CD14-positive monocyte (primary cell): ENCODE results near the gene SLC24A4. TPM values are rescaled to one million over a fixed set of nuclear protein-coding genes. Genes with fewer than 3 reads are reported as not detected.

ENCODE experiments used
- DNase-seq, 3 donors: peaks; one replicate each; pipeline ENCODE4 v3.0.0-alpha.2; 2011 to 2022
- H2AFZ ChIP-seq: 2 replicates; pipeline ENCODE4 v1.6.0; 2012; ENCODE audit warnings: mild to moderate bottlenecking, low read depth, low read length, inconsistent platforms; ENCODE audit not compliant: insufficient read depth, poor library complexity, severe bottlenecking
- H3K27ac ChIP-seq, 2 donors: 1 replicate in 1 of 2; 2 replicates in 1 of 2; pipeline ENCODE4 v1.5.1; 2012 to 2013; ENCODE audit warnings: low read length in 2 of 2, control low read depth in 1 of 2, inconsistent platforms in 1 of 2, low read depth in 1 of 2, mild to moderate bottlenecking in 1 of 2
- H3K27me3 ChIP-seq, 2 donors: one replicate each; pipeline versions ENCODE4 v1.6.0 to v1.6.1; 2011 to 2013; ENCODE audit warnings: low read length in 2 of 2; ENCODE audit not compliant: control insufficient read depth in 2 of 2, insufficient read depth in 2 of 2
- H3K36me3 ChIP-seq, 2 donors: replicated peaks in 1 of 2; 1 replicate in 1 of 2; 2 replicates in 1 of 2; pipeline versions ENCODE4 v1.5.1 to v1.6.1; 2012 to 2013; ENCODE audit warnings: low read length in 2 of 2, control low read depth in 1 of 2, inconsistent platforms in 1 of 2, mild to moderate bottlenecking in 1 of 2; ENCODE audit not compliant: insufficient read depth in 2 of 2, control insufficient read depth in 1 of 2
- H3K4me1 ChIP-seq, 2 donors: 1 replicate in 1 of 2; 2 replicates in 1 of 2; pipeline versions ENCODE4 v1.5.1 to v1.6.1; 2012 to 2013; ENCODE audit warnings: low read length in 2 of 2, control low read depth in 1 of 2, inconsistent platforms in 1 of 2, mild to moderate bottlenecking in 1 of 2, moderate library complexity in 1 of 2; ENCODE audit not compliant: insufficient read depth in 2 of 2, control insufficient read depth in 1 of 2
- H3K4me2 ChIP-seq: replicated peaks from 2 replicates; pipeline ENCODE3; 2012; ENCODE audit warnings: low read length, moderate library complexity, mild to moderate bottlenecking; ENCODE audit not compliant: poor library complexity, severe bottlenecking; ENCODE audit errors: extremely low read depth
- H3K4me3 ChIP-seq, 3 experiments: fragments of 200-600 bp in 1 of 3; sonication (generic) in 1 of 3; replicated peaks in 1 of 3; 1 replicate in 2 of 3; 2 replicates in 1 of 3; pipeline ENCODE4 v1.5.1; 2011 to 2013; ENCODE audit warnings: low read length in 3 of 3, mild to moderate bottlenecking in 3 of 3, control low read depth in 2 of 3, low read depth in 2 of 3, inconsistent platforms in 1 of 3, moderate library complexity in 1 of 3
- H3K79me2 ChIP-seq: 2 replicates; pipeline ENCODE4 v1.6.0; 2012; ENCODE audit warnings: mild to moderate bottlenecking, control low read depth, inconsistent platforms, low read length, moderate library complexity; ENCODE audit not compliant: insufficient read depth
- H3K9ac ChIP-seq: 2 replicates; pipeline ENCODE4 v1.6.0; 2017; ENCODE audit warnings: low read length, mild to moderate bottlenecking; ENCODE audit not compliant: insufficient read depth, poor library complexity, severe bottlenecking
- H3K9me3 ChIP-seq, 2 donors: replicated peaks in 1 of 2; 1 replicate in 1 of 2; 2 replicates in 1 of 2; pipeline versions ENCODE4 v1.5.1 to v1.6.1; 2012 to 2013; ENCODE audit warnings: low read length in 2 of 2, control low read depth in 1 of 2; ENCODE audit not compliant: control insufficient read depth in 1 of 2, insufficient read depth in 1 of 2
- H4K20me1 ChIP-seq: 2 replicates; pipeline ENCODE4 v1.6.0; 2012; ENCODE audit warnings: mild to moderate bottlenecking, low read length, control low read depth, moderate library complexity; ENCODE audit not compliant: insufficient read depth
- H3K27ac Mint-ChIP-seq, 7 donors: one replicate each; pipeline ENCODE4 v1.8.0; 2020; ENCODE audit warnings: mild to moderate bottlenecking in 7 of 7, mixed read lengths in 7 of 7, moderate library complexity in 6 of 7, inconsistent platforms in 2 of 7
- H3K27me3 Mint-ChIP-seq, 3 donors: one replicate each; pipeline ENCODE4 v1.8.0; 2021 to 2022; ENCODE audit warnings: low read depth in 3 of 3, mild to moderate bottlenecking in 3 of 3, mixed read lengths in 3 of 3, moderate library complexity in 3 of 3, inconsistent platforms in 1 of 3
- H3K36me3 Mint-ChIP-seq, 2 donors: one replicate each; pipeline ENCODE4 v1.8.0; 2020; ENCODE audit warnings: mixed read lengths in 2 of 2, inconsistent platforms in 1 of 2, mild to moderate bottlenecking in 1 of 2
- H3K4me1 Mint-ChIP-seq: one replicate; pipeline ENCODE4 v1.8.0; 2020; ENCODE audit warnings: mild to moderate bottlenecking, mixed read lengths
- H3K4me3 Mint-ChIP-seq, 2 donors: one replicate each; pipeline ENCODE4 v1.8.0; 2020; ENCODE audit warnings: mild to moderate bottlenecking in 2 of 2, mixed read lengths in 2 of 2, moderate library complexity in 1 of 2
- H3K9me3 Mint-ChIP-seq, 7 donors: one replicate each; pipeline ENCODE4 v1.8.0; 2020 to 2022; ENCODE audit warnings: mixed read lengths in 7 of 7, mild to moderate bottlenecking in 6 of 7, moderate library complexity in 6 of 7, inconsistent platforms in 2 of 7
- WGBS: methylation state at CpG from one replicate; pipeline ENCODE4 v1.1.5; 2013; ENCODE audit warnings: missing lambda C conversion rate; ENCODE audit not compliant: insufficient coverage; 5-methylcytosine and 5-hydroxymethylcytosine counted together
- intact Hi-C, 2 donors: fragments of 100-400 bp; cut with micrococcal nuclease; formaldehyde crosslinking; loops; one replicate each; pipeline versions ENCODE4 v1.15.0 to v1.15.1; 2023
- polyA plus RNA-seq, 3 donors: library from polyadenylated mRNA; depleted of rRNA in 1 of 3; unstranded in 2 of 3; stranded (reverse) in 1 of 3; fragments of 300-500 nt in 2 of 3; fragments of >200 nt in 1 of 3; fragmentation: Illumina TruSeq in 2 of 3; gene quantifications; 1 replicate in 2 of 3; 2 replicates in 1 of 3; pipeline ENCODE4 v1.2.3, GENCODE V29; 2012 to 2021
- TF ChIP-seq, protein P1 (sequence below): fragments of 200-600 bp; IDR thresholded peaks from one replicate; pipeline ENCODE4 v1.8.0; 2022; ENCODE audit warnings: antibody characterized with exemption, mild to moderate bottlenecking

Gene SLC24A4
- polyA plus RNA-seq, 3 donors: 20.0 to 41.9 (median 26.5) TPM

DNA sequence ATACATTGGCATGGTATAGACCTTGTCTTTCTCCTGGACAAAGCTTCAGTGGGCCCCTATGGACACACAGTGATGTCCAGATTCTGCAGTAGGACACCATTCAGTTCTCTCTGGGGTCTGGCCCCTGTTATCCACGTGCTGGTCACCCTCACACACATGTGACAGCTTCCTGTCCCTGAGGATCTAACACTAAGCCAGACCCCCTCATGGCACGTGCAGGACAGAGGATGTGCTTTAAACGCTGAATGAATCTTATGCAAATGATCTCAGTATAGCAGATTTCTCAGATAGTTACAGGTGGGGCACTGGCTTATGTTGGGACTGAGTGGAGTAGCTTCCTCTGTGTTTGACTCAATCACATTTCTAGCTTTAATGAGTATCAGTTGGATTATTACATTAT, 33.7 kb downstream of the SLC24A4 start:
- Mint-ChIP-seq H3K27ac (no peak overlapping the region), H3K4me3 (no peak overlapping the region), H3K36me3 (peaks cover 9 to 18% of the 10 kb centered on the region in 2 donors), H3K27me3 (peaks cover 0 to 19% (median 15%) of the 10 kb centered on the region in 3 donors), H3K4me1 (peaks cover 46% of the 10 kb centered on the region), H3K9me3 (peaks cover 0 to 1% (median 0%) of the 10 kb centered on the region in 7 donors)
- Histone ChIP-seq H4K20me1 (peaks cover 15% of the 10 kb centered on the region), H3K4me1 (peaks cover 7 to 25% of the 10 kb centered on the region in 2 donors), H3K27ac (no peak overlapping the region), H3K36me3 (no peaks in the 10 kb centered on the region), H3K4me2 (no peak overlapping the region), H3K4me3 (no peak overlapping the region), H2AFZ (no peak overlapping the region), H3K9ac (no peak overlapping the region), H3K9me3 (no peaks in the 10 kb centered on the region), H3K79me2 (no peaks in the 10 kb centered on the region), H3K27me3 (no peaks in the 10 kb centered on the region)
- TF ChIP-seq, protein P1, sequence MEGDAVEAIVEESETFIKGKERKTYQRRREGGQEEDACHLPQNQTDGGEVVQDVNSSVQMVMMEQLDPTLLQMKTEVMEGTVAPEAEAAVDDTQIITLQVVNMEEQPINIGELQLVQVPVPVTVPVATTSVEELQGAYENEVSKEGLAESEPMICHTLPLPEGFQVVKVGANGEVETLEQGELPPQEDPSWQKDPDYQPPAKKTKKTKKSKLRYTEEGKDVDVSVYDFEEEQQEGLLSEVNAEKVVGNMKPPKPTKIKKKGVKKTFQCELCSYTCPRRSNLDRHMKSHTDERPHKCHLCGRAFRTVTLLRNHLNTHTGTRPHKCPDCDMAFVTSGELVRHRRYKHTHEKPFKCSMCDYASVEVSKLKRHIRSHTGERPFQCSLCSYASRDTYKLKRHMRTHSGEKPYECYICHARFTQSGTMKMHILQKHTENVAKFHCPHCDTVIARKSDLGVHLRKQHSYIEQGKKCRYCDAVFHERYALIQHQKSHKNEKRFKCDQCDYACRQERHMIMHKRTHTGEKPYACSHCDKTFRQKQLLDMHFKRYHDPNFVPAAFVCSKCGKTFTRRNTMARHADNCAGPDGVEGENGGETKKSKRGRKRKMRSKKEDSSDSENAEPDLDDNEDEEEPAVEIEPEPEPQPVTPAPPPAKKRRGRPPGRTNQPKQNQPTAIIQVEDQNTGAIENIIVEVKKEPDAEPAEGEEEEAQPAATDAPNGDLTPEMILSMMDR: no peak
- DNase-seq: no peak
- no CpG with 5 or more reads among the region's 3 CpGs for WGBS
- intact Hi-C loops: no loop called here

DNA sequence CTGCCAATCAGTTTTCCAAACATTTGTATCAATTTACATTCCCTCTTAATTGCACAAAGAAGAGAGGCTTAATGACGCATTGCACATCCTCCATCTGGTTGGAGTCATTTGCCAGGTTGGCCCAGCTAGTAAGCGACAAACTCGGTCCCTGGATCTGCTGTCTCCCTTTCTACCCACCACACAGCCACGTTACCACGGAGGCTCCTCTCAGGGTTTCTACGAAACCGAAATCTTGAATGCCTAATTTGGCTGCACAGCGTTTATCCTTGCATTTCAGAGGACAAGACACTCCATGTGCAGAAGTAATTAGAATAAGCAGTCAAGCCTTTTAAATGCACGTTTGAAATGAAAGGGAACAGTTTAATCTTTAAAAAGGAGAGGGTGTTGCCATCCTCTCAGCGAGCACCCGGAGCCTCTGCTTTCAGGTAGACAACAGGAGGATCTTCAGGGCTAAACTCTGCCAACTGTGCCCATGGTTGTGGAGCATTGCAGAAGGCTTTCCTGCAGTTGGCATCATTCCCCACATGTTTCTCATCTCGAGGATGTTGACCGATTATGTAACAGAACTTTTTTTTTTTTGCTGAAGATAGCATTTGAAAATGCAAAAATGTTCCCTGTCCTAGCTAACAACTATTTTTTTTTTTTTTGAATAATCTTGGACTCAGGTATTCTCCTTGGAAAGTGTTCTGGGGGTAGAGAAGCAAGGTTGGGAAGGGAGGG, 37.8 kb downstream of the SLC24A4 start:
- Mint-ChIP-seq H3K4me3 (peak overlapping the region in 1 of 2 donors; percentile 53), H3K27me3 (peaks cover 2 to 28% (median 24%) of the 10 kb centered on the region in 3 donors), H3K9me3 (peaks cover 0 to 1% (median 0%) of the 10 kb centered on the region in 7 donors), H3K4me1 (peaks cover 44% of the 10 kb centered on the region), H3K27ac (peak overlapping the region in 1 of 7 donors; percentile 6), H3K36me3 (peaks cover 22 to 32% of the 10 kb centered on the region in 2 donors)
- WGBS: 89% methylated on average over 10 of the region's 13 CpGs
- H3K9me3 ChIP-seq: no peaks in the 10 kb centered on the region
- intact Hi-C loops: no loop called here
- H3K27ac ChIP-seq: no peak overlapping the region
- H3K27me3 ChIP-seq: no peaks in the 10 kb centered on the region
- no peak for DNase-seq
- TF ChIP-seq, protein P1: no peak
- no peaks in the 10 kb centered on the region for H3K79me2 ChIP-seq
- no peak overlapping the region for H3K4me3 ChIP-seq
- H4K20me1 ChIP-seq: peaks cover 10% of the 10 kb centered on the region
- H2AFZ ChIP-seq: no peak overlapping the region
- H3K36me3 ChIP-seq: no peaks in the 10 kb centered on the region
- peaks cover 7 to 33% of the 10 kb centered on the region in 2 donors for H3K4me1 ChIP-seq
- H3K9ac ChIP-seq: no peak overlapping the region
- no peak overlapping the region for H3K4me2 ChIP-seq
